K562 (cell line): ENCODE results near the gene LRP2. TPM values are rescaled to one million over a fixed set of nuclear protein-coding genes. Genes with fewer than 3 reads are reported as not detected.

Experiments used
- CTCF ChIP-seq, 3 experiments: IDR thresholded peaks in 2 of 3; conservative IDR thresholded peaks in 1 of 3; 2 replicates each; pipeline ENCODE4 v1.5.1; 2011 to 2012; ENCODE audit warnings: low read length in 3 of 3, mild to moderate bottlenecking in 3 of 3, control low read depth in 2 of 3, improper control_type of control experiment in 1 of 3, inconsistent platforms in 1 of 3, low read depth in 1 of 3, mixed read lengths in 1 of 3, moderate library complexity in 1 of 3; ENCODE audit not compliant: insufficient read depth in 2 of 3
- ETV6 ChIP-seq, 3 experiments: fragments of 150-350 bp in 1 of 3; sonication (generic) in 1 of 3; formaldehyde crosslinking in 1 of 3; IDR thresholded peaks; 2 replicates each; pipeline versions ENCODE4 v1.6.1 to v1.8.0; 2014 to 2022; ENCODE audit warnings: borderline replicate concordance in 2 of 3, low read depth in 2 of 3, antibody characterized with exemption in 1 of 3, low read length in 1 of 3, mild to moderate bottlenecking in 1 of 3, missing genetic modification reagents in 1 of 3
- SMC3 ChIP-seq: conservative IDR thresholded peaks from 2 replicates; pipeline ENCODE4 v1.6.1; 2011; ENCODE audit warnings: low read depth, low read length, improper control_type of control experiment; ENCODE audit not compliant: insufficient read depth
- ZNF224 ChIP-seq: sonication (generic); formaldehyde crosslinking; IDR thresholded peaks from 2 replicates; pipeline ENCODE4 v1.8.0; 2022; ENCODE audit warnings: mild to moderate bottlenecking, missing genetic modification reagents
- polyA plus RNA-seq, 8 experiments: library from polyadenylated mRNA; depleted of rRNA in 4 of 8; stranded (reverse) in 5 of 8; unstranded in 3 of 8; fragments of >200 nt; fragmentation: Nextera tagmentation in 2 of 8; fragmentation: Illumina TruSeq in 1 of 8; extraction: Ambion mirVana in 2 of 8; extraction: Trizol in 1 of 8; gene quantifications; 2 replicates each; pipeline versions ENCODE4 v1.2.1 to v1.2.3, GENCODE V29; 2011 to 2014; ENCODE audit warnings: inconsistent platforms in 1 of 8, missing spikeins in 1 of 8
- total RNA-seq, 7 experiments: library from RNA; depleted of rRNA in 6 of 7; stranded (reverse); fragments of >200 nt in 6 of 7; fragmentation: Illumina TruSeq in 2 of 7; extraction: Trizol in 2 of 7; gene quantifications; 2 replicates each; pipeline versions ENCODE4 v1.2.1 to v1.2.3, GENCODE V29; 2011 to 2021; ENCODE audit warnings: low replicate concordance in 1 of 7
- TF ChIP-seq, protein P1 (sequence below): fragments of 250-450 bp; sonication (Bioruptor Pico); IDR thresholded peaks from 2 replicates; pipeline ENCODE4 v1.4.0; 2020
- TF ChIP-seq, protein P2 (sequence below): fragments of 450-650 bp; formaldehyde crosslinking; IDR thresholded peaks from 2 replicates; pipeline ENCODE4 v1.4.0; 2022; ENCODE audit warnings: missing genetic modification characterization
- TF ChIP-seq, protein P3 (sequence below): fragments of 250-450 bp; sonication (Bioruptor Pico); IDR thresholded peaks from 2 replicates; pipeline ENCODE4 v1.8.0; 2022; ENCODE audit warnings: moderate library complexity, mild to moderate bottlenecking, inconsistent platforms
- TF ChIP-seq, protein P4 (sequence below): sonication (generic); formaldehyde crosslinking; IDR thresholded peaks from 2 replicates; pipeline ENCODE4 v1.8.0; 2022; ENCODE audit warnings: mild to moderate bottlenecking, missing genetic modification reagents, borderline replicate concordance
- TF ChIP-seq, protein P5 (sequence below): sonication (generic); formaldehyde crosslinking; IDR thresholded peaks from 2 replicates; pipeline ENCODE4 v1.8.1; 2022; ENCODE audit warnings: missing genetic modification reagents
- TF ChIP-seq, protein P6 (sequence below): fragments of 450-650 bp; IDR thresholded peaks from 2 replicates; pipeline ENCODE4 v1.6.1; 2017; ENCODE audit warnings: antibody characterized with exemption, mild to moderate bottlenecking

LRP2 gene
- total and polyA plus RNA-seq, 9 of the 15 experiments (the other 6 are each of a cell fraction or from before 2014, with no cell fraction given): 0.04 to 0.18 (median 0.11) TPM; not detected in 1

- TF ChIP-seq, protein P1, sequence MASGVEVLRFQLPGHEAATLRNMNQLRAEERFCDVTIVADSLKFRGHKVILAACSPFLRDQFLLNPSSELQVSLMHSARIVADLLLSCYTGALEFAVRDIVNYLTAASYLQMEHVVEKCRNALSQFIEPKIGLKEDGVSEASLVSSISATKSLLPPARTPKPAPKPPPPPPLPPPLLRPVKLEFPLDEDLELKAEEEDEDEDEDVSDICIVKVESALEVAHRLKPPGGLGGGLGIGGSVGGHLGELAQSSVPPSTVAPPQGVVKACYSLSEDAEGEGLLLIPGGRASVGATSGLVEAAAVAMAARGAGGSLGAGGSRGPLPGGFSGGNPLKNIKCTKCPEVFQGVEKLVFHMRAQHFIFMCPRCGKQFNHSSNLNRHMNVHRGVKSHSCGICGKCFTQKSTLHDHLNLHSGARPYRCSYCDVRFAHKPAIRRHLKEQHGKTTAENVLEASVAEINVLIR (CRISPR knock-in tag): no peak
- TF ChIP-seq ZNF224 (CRISPR knock-in tag): no peak
- TF ChIP-seq, protein P2, sequence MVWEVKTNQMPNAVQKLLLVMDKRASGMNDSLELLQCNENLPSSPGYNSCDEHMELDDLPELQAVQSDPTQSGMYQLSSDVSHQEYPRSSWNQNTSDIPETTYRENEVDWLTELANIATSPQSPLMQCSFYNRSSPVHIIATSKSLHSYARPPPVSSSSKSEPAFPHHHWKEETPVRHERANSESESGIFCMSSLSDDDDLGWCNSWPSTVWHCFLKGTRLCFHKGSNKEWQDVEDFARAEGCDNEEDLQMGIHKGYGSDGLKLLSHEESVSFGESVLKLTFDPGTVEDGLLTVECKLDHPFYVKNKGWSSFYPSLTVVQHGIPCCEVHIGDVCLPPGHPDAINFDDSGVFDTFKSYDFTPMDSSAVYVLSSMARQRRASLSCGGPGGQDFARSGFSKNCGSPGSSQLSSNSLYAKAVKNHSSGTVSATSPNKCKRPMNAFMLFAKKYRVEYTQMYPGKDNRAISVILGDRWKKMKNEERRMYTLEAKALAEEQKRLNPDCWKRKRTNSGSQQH (CRISPR knock-in tag): no peak
- TF ChIP-seq, protein P3, sequence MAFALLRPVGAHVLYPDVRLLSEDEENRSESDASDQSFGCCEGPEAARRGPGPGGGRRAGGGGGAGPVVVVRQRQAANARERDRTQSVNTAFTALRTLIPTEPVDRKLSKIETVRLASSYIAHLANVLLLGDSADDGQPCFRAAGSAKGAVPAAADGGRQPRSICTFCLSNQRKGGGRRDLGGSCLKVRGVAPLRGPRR: no peak
- TF ChIP-seq SMC3: 0 out of 2 replicates have a peak, but pooled peaks have one; percentile 29
- no peak for TF ChIP-seq ETV6 (IDR thresholded peaks at IDR 0.05; ENCODE audit: borderline replicate concordance in 1 of 2, low read depth in 2 of 2, low read length in 1 of 2)
- no peak for TF ChIP-seq ETV6 (CRISPR knock-in tag; IDR thresholded peaks at IDR 0.05; ENCODE audit: borderline replicate concordance)
- TF ChIP-seq, protein P4, sequence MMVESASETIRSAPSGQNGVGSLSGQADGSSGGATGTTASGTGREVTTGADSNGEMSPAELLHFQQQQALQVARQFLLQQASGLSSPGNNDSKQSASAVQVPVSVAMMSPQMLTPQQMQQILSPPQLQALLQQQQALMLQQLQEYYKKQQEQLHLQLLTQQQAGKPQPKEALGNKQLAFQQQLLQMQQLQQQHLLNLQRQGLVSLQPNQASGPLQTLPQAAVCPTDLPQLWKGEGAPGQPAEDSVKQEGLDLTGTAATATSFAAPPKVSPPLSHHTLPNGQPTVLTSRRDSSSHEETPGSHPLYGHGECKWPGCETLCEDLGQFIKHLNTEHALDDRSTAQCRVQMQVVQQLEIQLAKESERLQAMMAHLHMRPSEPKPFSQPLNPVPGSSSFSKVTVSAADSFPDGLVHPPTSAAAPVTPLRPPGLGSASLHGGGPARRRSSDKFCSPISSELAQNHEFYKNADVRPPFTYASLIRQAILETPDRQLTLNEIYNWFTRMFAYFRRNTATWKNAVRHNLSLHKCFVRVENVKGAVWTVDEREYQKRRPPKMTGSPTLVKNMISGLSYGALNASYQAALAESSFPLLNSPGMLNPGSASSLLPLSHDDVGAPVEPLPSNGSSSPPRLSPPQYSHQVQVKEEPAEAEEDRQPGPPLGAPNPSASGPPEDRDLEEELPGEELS (CRISPR knock-in tag): no peak
- TF ChIP-seq CTCF (IDR thresholded peaks at IDR 0.05 in 2 of 3, conservative IDR thresholded peaks at IDR 0.05 in 1 of 3; ENCODE audit: insufficient read depth in 2 of 3, low read depth in 1 of 3, low read length in 3 of 3): peak; percentile 51 to 83 (median 76); a peak in 5 of 6 replicates
- TF ChIP-seq, protein P5, sequence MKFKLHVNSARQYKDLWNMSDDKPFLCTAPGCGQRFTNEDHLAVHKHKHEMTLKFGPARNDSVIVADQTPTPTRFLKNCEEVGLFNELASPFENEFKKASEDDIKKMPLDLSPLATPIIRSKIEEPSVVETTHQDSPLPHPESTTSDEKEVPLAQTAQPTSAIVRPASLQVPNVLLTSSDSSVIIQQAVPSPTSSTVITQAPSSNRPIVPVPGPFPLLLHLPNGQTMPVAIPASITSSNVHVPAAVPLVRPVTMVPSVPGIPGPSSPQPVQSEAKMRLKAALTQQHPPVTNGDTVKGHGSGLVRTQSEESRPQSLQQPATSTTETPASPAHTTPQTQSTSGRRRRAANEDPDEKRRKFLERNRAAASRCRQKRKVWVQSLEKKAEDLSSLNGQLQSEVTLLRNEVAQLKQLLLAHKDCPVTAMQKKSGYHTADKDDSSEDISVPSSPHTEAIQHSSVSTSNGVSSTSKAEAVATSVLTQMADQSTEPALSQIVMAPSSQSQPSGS (CRISPR knock-in tag): no peak
- TF ChIP-seq, protein P6, sequence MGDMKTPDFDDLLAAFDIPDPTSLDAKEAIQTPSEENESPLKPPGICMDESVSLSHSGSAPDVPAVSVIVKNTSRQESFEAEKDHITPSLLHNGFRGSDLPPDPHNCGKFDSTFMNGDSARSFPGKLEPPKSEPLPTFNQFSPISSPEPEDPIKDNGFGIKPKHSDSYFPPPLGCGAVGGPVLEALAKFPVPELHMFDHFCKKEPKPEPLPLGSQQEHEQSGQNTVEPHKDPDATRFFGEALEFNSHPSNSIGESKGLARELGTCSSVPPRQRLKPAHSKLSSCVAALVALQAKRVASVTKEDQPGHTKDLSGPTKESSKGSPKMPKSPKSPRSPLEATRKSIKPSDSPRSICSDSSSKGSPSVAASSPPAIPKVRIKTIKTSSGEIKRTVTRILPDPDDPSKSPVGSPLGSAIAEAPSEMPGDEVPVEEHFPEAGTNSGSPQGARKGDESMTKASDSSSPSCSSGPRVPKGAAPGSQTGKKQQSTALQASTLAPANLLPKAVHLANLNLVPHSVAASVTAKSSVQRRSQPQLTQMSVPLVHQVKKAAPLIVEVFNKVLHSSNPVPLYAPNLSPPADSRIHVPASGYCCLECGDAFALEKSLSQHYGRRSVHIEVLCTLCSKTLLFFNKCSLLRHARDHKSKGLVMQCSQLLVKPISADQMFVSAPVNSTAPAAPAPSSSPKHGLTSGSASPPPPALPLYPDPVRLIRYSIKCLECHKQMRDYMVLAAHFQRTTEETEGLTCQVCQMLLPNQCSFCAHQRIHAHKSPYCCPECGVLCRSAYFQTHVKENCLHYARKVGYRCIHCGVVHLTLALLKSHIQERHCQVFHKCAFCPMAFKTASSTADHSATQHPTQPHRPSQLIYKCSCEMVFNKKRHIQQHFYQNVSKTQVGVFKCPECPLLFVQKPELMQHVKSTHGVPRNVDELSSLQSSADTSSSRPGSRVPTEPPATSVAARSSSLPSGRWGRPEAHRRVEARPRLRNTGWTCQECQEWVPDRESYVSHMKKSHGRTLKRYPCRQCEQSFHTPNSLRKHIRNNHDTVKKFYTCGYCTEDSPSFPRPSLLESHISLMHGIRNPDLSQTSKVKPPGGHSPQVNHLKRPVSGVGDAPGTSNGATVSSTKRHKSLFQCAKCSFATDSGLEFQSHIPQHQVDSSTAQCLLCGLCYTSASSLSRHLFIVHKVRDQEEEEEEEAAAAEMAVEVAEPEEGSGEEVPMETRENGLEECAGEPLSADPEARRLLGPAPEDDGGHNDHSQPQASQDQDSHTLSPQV: peak; percentile 55; the same call in 1 of the 2 replicates
Observed at GRCh38 chr2:169131587-169132512, 230.5 kb downstream of the LRP2 start (continued).
